K562 (cell line): ENCODE data around the gene NACC1. TPM values are rescaled to one million over a fixed set of nuclear protein-coding genes. Genes with fewer than 3 reads are reported as not detected.

Experiments
- BRD4 ChIP-seq: fragments of 200-600 bp; sonication (generic); IDR thresholded peaks from 2 replicates; pipeline ENCODE4 v1.6.1; 2017; ENCODE audit warnings: inconsistent platforms
- CBX2 ChIP-seq: fragments of 200-600 bp; sonication (generic); IDR thresholded peaks from one replicate; pipeline ENCODE4 v1.6.1; 2012; ENCODE audit warnings: mild to moderate bottlenecking, low read length, inconsistent platforms; ENCODE audit not compliant: insufficient read depth, poor library complexity, severe bottlenecking
- FUS ChIP-seq: fragments of 200-400 bp; formaldehyde crosslinking; optimal IDR thresholded peaks from 2 replicates; pipeline ENCODE3; 2017; ENCODE audit warnings: low read depth, low read length
- GABPB1 ChIP-seq: sonication (generic); formaldehyde crosslinking; IDR thresholded peaks from 2 replicates; pipeline ENCODE4 v1.8.0; 2022; ENCODE audit warnings: mild to moderate bottlenecking, missing genetic modification reagents
- HMGXB4 ChIP-seq: sonication (generic); formaldehyde crosslinking; IDR thresholded peaks from 2 replicates; pipeline ENCODE4 v1.8.1; 2023; ENCODE audit warnings: mild to moderate bottlenecking, missing genetic modification reagents
- SAP30 ChIP-seq: fragments of 200-600 bp; sonication (generic); IDR thresholded peaks from 2 replicates; pipeline ENCODE4 v1.6.1; 2012; ENCODE audit warnings: borderline replicate concordance, low read depth, mild to moderate bottlenecking, moderate library complexity, low read length, control low read depth, inconsistent platforms; ENCODE audit not compliant: insufficient read depth, poor library complexity, severe bottlenecking
- ZBTB43 ChIP-seq: sonication (generic); formaldehyde crosslinking; IDR thresholded peaks from 2 replicates; pipeline ENCODE4 v1.8.0; 2023; ENCODE audit warnings: mild to moderate bottlenecking, missing genetic modification reagents
- ZHX1 ChIP-seq: fragments of 150-350 bp; conservative IDR thresholded peaks from 2 replicates; pipeline ENCODE4 v1.6.1; 2014; ENCODE audit warnings: low read length
- ZNF121 ChIP-seq: sonication (generic); formaldehyde crosslinking; conservative IDR thresholded peaks from 2 replicates; pipeline ENCODE4 v1.8.0; 2022; ENCODE audit warnings: missing genetic modification reagents
- ZSCAN29 ChIP-seq: fragments of 450-650 bp; IDR thresholded peaks from 2 replicates; pipeline ENCODE4 v1.6.1; 2017
- polyA plus RNA-seq, 8 experiments: library from polyadenylated mRNA; depleted of rRNA in 4 of 8; stranded (reverse) in 5 of 8; unstranded in 3 of 8; fragments of >200 nt; fragmentation: Nextera tagmentation in 2 of 8; fragmentation: Illumina TruSeq in 1 of 8; extraction: Ambion mirVana in 2 of 8; extraction: Trizol in 1 of 8; gene quantifications; 2 replicates each; pipeline versions ENCODE4 v1.2.1 to v1.2.3, GENCODE V29; 2011 to 2014; ENCODE audit warnings: inconsistent platforms in 1 of 8, missing spikeins in 1 of 8
- total RNA-seq, 7 experiments: library from RNA; depleted of rRNA in 6 of 7; stranded (reverse); fragments of >200 nt in 6 of 7; fragmentation: Illumina TruSeq in 2 of 7; extraction: Trizol in 2 of 7; gene quantifications; 2 replicates each; pipeline versions ENCODE4 v1.2.1 to v1.2.3, GENCODE V29; 2011 to 2021; ENCODE audit warnings: low replicate concordance in 1 of 7
- TF ChIP-seq, protein P1 (sequence below): fragments of 200-800 bp; sonication (Bioruptor generic); IDR thresholded peaks from 2 replicates; pipeline ENCODE4 v1.6.1; 2016; ENCODE audit warnings: missing genetic modification characterization, missing compliant biosample characterization
- TF ChIP-seq, protein P2 (sequence below): IDR thresholded peaks from 2 replicates; pipeline ENCODE4 v1.6.1; 2011; ENCODE audit warnings: borderline replicate concordance, low read depth, mild to moderate bottlenecking, moderate library complexity, low read length; ENCODE audit not compliant: insufficient read depth, poor library complexity, severe bottlenecking

The NACC1 gene
- total and polyA plus RNA-seq, 9 of the 15 experiments (the other 6 are each of a cell fraction or from before 2014, with no cell fraction given): 0.04 to 96.6 (median 25.8) TPM

GRCh38 chr19:13117772-13118423, at the start of gene NACC1 (continued):
- TF ChIP-seq, protein P1, sequence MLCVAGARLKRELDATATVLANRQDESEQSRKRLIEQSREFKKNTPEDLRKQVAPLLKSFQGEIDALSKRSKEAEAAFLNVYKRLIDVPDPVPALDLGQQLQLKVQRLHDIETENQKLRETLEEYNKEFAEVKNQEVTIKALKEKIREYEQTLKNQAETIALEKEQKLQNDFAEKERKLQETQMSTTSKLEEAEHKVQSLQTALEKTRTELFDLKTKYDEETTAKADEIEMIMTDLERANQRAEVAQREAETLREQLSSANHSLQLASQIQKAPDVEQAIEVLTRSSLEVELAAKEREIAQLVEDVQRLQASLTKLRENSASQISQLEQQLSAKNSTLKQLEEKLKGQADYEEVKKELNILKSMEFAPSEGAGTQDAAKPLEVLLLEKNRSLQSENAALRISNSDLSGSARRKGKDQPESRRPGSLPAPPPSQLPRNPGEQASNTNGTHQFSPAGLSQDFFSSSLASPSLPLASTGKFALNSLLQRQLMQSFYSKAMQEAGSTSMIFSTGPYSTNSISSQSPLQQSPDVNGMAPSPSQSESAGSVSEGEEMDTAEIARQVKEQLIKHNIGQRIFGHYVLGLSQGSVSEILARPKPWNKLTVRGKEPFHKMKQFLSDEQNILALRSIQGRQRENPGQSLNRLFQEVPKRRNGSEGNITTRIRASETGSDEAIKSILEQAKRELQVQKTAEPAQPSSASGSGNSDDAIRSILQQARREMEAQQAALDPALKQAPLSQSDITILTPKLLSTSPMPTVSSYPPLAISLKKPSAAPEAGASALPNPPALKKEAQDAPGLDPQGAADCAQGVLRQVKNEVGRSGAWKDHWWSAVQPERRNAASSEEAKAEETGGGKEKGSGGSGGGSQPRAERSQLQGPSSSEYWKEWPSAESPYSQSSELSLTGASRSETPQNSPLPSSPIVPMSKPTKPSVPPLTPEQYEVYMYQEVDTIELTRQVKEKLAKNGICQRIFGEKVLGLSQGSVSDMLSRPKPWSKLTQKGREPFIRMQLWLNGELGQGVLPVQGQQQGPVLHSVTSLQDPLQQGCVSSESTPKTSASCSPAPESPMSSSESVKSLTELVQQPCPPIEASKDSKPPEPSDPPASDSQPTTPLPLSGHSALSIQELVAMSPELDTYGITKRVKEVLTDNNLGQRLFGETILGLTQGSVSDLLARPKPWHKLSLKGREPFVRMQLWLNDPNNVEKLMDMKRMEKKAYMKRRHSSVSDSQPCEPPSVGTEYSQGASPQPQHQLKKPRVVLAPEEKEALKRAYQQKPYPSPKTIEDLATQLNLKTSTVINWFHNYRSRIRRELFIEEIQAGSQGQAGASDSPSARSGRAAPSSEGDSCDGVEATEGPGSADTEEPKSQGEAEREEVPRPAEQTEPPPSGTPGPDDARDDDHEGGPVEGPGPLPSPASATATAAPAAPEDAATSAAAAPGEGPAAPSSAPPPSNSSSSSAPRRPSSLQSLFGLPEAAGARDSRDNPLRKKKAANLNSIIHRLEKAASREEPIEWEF (CRISPR knock-in tag): no peak
- no peak for TF ChIP-seq FUS
- TF ChIP-seq CBX2: no peak
- TF ChIP-seq GABPB1 (CRISPR knock-in tag): no peak
- TF ChIP-seq ZBTB43 (CRISPR knock-in tag): peak; percentile 35; the same call in 1 of the 2 replicates
- no peak for TF ChIP-seq SAP30
- no peak for TF ChIP-seq HMGXB4 (CRISPR knock-in tag)
- TF ChIP-seq, protein P2, sequence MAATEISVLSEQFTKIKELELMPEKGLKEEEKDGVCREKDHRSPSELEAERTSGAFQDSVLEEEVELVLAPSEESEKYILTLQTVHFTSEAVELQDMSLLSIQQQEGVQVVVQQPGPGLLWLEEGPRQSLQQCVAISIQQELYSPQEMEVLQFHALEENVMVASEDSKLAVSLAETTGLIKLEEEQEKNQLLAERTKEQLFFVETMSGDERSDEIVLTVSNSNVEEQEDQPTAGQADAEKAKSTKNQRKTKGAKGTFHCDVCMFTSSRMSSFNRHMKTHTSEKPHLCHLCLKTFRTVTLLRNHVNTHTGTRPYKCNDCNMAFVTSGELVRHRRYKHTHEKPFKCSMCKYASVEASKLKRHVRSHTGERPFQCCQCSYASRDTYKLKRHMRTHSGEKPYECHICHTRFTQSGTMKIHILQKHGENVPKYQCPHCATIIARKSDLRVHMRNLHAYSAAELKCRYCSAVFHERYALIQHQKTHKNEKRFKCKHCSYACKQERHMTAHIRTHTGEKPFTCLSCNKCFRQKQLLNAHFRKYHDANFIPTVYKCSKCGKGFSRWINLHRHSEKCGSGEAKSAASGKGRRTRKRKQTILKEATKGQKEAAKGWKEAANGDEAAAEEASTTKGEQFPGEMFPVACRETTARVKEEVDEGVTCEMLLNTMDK: no peak
- TF ChIP-seq ZNF121 (CRISPR knock-in tag): no peak
- TF ChIP-seq BRD4: no peak
- no peak for TF ChIP-seq ZHX1
- no peak for TF ChIP-seq ZSCAN29
